Measurements from ENCODE around the gene TRIM14.
"Not testable (repeated sequence)": the region's sequence is repeated elsewhere in the genome, so short reads cannot be mapped to it uniquely, and the experiment has no call there.

TRIM14 gene

GRCh38 chr9:98117984-98118639 is 910 bp downstream of the TRIM14 start:
- peak; percentile 42 for ATAC-seq

GRCh38 chr9:98117097-98117496 is 1.9 kb downstream of the TRIM14 start:
- ATAC-seq = not testable (repeated sequence)

More at GRCh38 chr9:98117984-98118639, 910 bp downstream of the TRIM14 start:
- no peak for TF ChIP-seq CSRNP3 (CRISPR knock-in tag; IDR thresholded peaks at IDR 0.05)
- TF ChIP-seq ISL1 (CRISPR knock-in tag; IDR thresholded peaks at IDR 0.05) = no peak
- TF ChIP-seq CSDC2 (CRISPR knock-in tag; IDR thresholded peaks at IDR 0.05) = no peak
- no peak for TF ChIP-seq ZNF8 (CRISPR knock-in tag; IDR thresholded peaks at IDR 0.05)
- TF ChIP-seq CREB5 (CRISPR knock-in tag; IDR thresholded peaks at IDR 0.05; ENCODE audit: low read depth) = no peak
- no peak for TF ChIP-seq TSHZ2 (CRISPR knock-in tag; IDR thresholded peaks at IDR 0.05)
- TF ChIP-seq ZNF70 (CRISPR knock-in tag; IDR thresholded peaks at IDR 0.05) = no peak

GRCh38 chr9:98109052-98109451 is 10.0 kb downstream of the TRIM14 start:
- no peak for ATAC-seq
- TF ChIP-seq ZC3H10 (CRISPR knock-in tag; IDR thresholded peaks at IDR 0.05) = no peak
- TF ChIP-seq CREB5 (CRISPR knock-in tag; IDR thresholded peaks at IDR 0.05; ENCODE audit: low read depth) = no peak
- TF ChIP-seq RARB (CRISPR knock-in tag; IDR thresholded peaks at IDR 0.05) = no peak
- TF ChIP-seq CSRNP3 (CRISPR knock-in tag; IDR thresholded peaks at IDR 0.05) = no peak
- no peak for TF ChIP-seq ESRRG (CRISPR knock-in tag; IDR thresholded peaks at IDR 0.05)
- no peak for TF ChIP-seq PPARA (CRISPR knock-in tag; IDR thresholded peaks at IDR 0.05; ENCODE audit: borderline replicate concordance)
- no peak for TF ChIP-seq OSR1 (CRISPR knock-in tag; IDR thresholded peaks at IDR 0.05)
- TF ChIP-seq POU6F1 (CRISPR knock-in tag; IDR thresholded peaks at IDR 0.05; ENCODE audit: borderline replicate concordance, low read depth) = no peak
- no peak for TF ChIP-seq GLIS3 (CRISPR knock-in tag; IDR thresholded peaks at IDR 0.05)
- TF ChIP-seq ARNTL (CRISPR knock-in tag; IDR thresholded peaks at IDR 0.05; ENCODE audit: borderline replicate concordance, low read depth) = no peak
- TF ChIP-seq CSDC2 (CRISPR knock-in tag; IDR thresholded peaks at IDR 0.05) = no peak
- TF ChIP-seq ZFP30 (CRISPR knock-in tag; IDR thresholded peaks at IDR 0.05) = no peak

- no peak for ATAC-seq
- TF ChIP-seq ZC3H10 (CRISPR knock-in tag; IDR thresholded peaks at IDR 0.05) (no peak), ISL1 (CRISPR knock-in tag; IDR thresholded peaks at IDR 0.05) (no peak), TSHZ2 (CRISPR knock-in tag; IDR thresholded peaks at IDR 0.05) (no peak)
Measured at GRCh38 chr9:98108531-98109031, 10.4 kb downstream of the TRIM14 start.
